ENCODE data around the gene CIB4. TPM values are rescaled to one million over a fixed set of nuclear protein-coding genes. Genes with fewer than 3 reads are reported as not detected.
A peak's percentile ranks its signal among the peaks of the same experiment; 100 is the strongest.

Gene CIB4
- total RNA-seq, 1 experiment from 2014 or later: not detected

DNA sequence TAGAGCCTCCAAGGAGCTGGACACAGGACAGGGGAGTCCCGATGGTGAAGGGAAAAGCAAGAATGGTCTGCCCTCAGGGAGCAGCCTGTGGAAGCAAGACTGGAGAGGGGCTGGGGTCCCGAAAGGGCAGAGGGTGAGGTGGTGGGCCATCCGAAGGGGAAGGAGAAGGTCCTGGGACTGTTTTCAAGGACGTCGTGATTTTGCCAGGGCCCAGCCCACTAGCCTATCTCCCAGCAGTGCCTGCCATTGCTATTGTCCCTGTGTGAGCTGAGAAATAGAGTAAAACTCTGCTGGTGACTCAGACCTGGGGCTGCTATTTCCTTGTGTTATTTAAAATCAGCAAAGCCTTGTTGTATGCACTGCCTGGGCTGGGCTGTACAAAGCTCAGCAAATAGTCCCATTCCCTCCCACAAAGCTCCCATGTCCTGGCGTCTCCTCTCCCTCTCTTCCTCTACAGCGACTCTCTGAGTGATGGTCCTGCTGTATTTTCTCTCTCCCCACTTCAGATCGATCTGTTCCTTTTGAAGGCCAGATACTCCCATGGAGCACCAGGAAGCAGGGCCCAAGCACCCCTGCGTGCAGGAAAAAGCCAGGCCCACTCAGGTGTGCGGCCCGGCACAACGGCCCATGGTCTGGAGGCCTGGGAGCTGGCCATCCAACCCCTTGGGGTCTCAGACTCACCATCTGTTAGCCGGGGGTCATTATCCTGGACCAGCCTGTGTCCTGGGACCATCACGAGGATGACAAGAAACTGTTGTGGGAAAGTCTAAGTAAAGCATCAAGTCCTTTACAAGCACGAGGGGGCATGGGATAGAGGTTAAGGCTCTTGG, 98.3 kb downstream of the CIB4 start:
- ATAC-seq (peak; percentile 27; the same call in 1 of the 2 replicates), DNase-seq (ENCODE audit: low spot score) (no peak)
- H3K27me3 Mint-ChIP-seq (ENCODE audit: low read depth): no peaks in the 10 kb centered on the region
- ChIA-PET CTCF (interaction anchor here (0.9 to 4.2 kb wide), 5 partner anchors 10 to 72 kb away, joined by 3 to 37 read pairs (median 4); no protein-coding TSS in a partner anchor), POLR2A (no interaction called here)
- H3K36me3 Mint-ChIP-seq: no peaks in the 10 kb centered on the region
- H3K4me1 Mint-ChIP-seq: peaks cover 28% of the 10 kb centered on the region
- H3K4me3 Mint-ChIP-seq: no peak overlapping the region
- H3K9me3 Mint-ChIP-seq: no peaks in the 10 kb centered on the region
- TF ChIP-seq, protein P1, sequence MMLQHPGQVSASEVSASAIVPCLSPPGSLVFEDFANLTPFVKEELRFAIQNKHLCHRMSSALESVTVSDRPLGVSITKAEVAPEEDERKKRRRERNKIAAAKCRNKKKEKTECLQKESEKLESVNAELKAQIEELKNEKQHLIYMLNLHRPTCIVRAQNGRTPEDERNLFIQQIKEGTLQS (CRISPR knock-in tag; conservative IDR thresholded peaks at IDR 0.05): no peak
- no peak for TF ChIP-seq ZNF423 (CRISPR knock-in tag; IDR thresholded peaks at IDR 0.05)
- no peak for TF ChIP-seq RORB (CRISPR knock-in tag; IDR thresholded peaks at IDR 0.05)
- TF ChIP-seq ZNF263 (CRISPR knock-in tag; IDR thresholded peaks at IDR 0.05; ENCODE audit: low read depth): no peak
- no peak for TF ChIP-seq GTF2I (CRISPR knock-in tag; conservative IDR thresholded peaks at IDR 0.05)
- TF ChIP-seq ETV6 (CRISPR knock-in tag; IDR thresholded peaks at IDR 0.05): no peak
- TF ChIP-seq, protein P2, sequence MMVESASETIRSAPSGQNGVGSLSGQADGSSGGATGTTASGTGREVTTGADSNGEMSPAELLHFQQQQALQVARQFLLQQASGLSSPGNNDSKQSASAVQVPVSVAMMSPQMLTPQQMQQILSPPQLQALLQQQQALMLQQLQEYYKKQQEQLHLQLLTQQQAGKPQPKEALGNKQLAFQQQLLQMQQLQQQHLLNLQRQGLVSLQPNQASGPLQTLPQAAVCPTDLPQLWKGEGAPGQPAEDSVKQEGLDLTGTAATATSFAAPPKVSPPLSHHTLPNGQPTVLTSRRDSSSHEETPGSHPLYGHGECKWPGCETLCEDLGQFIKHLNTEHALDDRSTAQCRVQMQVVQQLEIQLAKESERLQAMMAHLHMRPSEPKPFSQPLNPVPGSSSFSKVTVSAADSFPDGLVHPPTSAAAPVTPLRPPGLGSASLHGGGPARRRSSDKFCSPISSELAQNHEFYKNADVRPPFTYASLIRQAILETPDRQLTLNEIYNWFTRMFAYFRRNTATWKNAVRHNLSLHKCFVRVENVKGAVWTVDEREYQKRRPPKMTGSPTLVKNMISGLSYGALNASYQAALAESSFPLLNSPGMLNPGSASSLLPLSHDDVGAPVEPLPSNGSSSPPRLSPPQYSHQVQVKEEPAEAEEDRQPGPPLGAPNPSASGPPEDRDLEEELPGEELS (CRISPR knock-in tag; IDR thresholded peaks at IDR 0.05): no peak
- TF ChIP-seq, protein P3, sequence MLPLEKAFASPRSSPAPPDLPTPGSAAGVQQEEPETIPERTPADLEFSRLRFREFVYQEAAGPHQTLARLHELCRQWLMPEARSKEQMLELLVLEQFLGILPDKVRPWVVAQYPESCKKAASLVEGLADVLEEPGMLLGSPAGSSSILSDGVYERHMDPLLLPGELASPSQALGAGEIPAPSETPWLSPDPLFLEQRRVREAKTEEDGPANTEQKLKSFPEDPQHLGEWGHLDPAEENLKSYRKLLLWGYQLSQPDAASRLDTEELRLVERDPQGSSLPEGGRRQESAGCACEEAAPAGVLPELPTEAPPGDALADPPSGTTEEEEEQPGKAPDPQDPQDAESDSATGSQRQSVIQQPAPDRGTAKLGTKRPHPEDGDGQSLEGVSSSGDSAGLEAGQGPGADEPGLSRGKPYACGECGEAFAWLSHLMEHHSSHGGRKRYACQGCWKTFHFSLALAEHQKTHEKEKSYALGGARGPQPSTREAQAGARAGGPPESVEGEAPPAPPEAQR (CRISPR knock-in tag; IDR thresholded peaks at IDR 0.05): no peak
- TF ChIP-seq, protein P4, sequence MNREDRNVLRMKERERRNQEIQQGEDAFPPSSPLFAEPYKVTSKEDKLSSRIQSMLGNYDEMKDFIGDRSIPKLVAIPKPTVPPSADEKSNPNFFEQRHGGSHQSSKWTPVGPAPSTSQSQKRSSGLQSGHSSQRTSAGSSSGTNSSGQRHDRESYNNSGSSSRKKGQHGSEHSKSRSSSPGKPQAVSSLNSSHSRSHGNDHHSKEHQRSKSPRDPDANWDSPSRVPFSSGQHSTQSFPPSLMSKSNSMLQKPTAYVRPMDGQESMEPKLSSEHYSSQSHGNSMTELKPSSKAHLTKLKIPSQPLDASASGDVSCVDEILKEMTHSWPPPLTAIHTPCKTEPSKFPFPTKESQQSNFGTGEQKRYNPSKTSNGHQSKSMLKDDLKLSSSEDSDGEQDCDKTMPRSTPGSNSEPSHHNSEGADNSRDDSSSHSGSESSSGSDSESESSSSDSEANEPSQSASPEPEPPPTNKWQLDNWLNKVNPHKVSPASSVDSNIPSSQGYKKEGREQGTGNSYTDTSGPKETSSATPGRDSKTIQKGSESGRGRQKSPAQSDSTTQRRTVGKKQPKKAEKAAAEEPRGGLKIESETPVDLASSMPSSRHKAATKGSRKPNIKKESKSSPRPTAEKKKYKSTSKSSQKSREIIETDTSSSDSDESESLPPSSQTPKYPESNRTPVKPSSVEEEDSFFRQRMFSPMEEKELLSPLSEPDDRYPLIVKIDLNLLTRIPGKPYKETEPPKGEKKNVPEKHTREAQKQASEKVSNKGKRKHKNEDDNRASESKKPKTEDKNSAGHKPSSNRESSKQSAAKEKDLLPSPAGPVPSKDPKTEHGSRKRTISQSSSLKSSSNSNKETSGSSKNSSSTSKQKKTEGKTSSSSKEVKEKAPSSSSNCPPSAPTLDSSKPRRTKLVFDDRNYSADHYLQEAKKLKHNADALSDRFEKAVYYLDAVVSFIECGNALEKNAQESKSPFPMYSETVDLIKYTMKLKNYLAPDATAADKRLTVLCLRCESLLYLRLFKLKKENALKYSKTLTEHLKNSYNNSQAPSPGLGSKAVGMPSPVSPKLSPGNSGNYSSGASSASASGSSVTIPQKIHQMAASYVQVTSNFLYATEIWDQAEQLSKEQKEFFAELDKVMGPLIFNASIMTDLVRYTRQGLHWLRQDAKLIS (CRISPR knock-in tag; IDR thresholded peaks at IDR 0.05; ENCODE audit: borderline replicate concordance): no peak
- TF ChIP-seq ELF4 (CRISPR knock-in tag; IDR thresholded peaks at IDR 0.05; ENCODE audit: low read depth): no peak
- TF ChIP-seq, protein P5, sequence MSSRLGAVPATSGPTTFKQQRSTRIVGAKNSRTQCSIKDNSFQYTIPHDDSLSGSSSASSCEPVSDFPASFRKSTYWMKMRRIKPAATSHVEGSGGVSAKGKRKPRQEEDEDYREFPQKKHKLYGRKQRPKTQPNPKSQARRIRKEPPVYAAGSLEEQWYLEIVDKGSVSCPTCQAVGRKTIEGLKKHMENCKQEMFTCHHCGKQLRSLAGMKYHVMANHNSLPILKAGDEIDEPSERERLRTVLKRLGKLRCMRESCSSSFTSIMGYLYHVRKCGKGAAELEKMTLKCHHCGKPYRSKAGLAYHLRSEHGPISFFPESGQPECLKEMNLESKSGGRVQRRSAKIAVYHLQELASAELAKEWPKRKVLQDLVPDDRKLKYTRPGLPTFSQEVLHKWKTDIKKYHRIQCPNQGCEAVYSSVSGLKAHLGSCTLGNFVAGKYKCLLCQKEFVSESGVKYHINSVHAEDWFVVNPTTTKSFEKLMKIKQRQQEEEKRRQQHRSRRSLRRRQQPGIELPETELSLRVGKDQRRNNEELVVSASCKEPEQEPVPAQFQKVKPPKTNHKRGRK (CRISPR knock-in tag; IDR thresholded peaks at IDR 0.05; ENCODE audit: borderline replicate concordance): no peak
- TF ChIP-seq, protein P6, sequence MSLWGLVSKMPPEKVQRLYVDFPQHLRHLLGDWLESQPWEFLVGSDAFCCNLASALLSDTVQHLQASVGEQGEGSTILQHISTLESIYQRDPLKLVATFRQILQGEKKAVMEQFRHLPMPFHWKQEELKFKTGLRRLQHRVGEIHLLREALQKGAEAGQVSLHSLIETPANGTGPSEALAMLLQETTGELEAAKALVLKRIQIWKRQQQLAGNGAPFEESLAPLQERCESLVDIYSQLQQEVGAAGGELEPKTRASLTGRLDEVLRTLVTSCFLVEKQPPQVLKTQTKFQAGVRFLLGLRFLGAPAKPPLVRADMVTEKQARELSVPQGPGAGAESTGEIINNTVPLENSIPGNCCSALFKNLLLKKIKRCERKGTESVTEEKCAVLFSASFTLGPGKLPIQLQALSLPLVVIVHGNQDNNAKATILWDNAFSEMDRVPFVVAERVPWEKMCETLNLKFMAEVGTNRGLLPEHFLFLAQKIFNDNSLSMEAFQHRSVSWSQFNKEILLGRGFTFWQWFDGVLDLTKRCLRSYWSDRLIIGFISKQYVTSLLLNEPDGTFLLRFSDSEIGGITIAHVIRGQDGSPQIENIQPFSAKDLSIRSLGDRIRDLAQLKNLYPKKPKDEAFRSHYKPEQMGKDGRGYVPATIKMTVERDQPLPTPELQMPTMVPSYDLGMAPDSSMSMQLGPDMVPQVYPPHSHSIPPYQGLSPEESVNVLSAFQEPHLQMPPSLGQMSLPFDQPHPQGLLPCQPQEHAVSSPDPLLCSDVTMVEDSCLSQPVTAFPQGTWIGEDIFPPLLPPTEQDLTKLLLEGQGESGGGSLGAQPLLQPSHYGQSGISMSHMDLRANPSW (CRISPR knock-in tag; conservative IDR thresholded peaks at IDR 0.05; ENCODE audit: low read depth): no peak
- no peak for TF ChIP-seq JUN (CRISPR knock-in tag; IDR thresholded peaks at IDR 0.05)
- TF ChIP-seq EMX1 (CRISPR knock-in tag; IDR thresholded peaks at IDR 0.05): no peak
- TF ChIP-seq CREM (CRISPR knock-in tag; IDR thresholded peaks at IDR 0.05): no peak
- H3K27ac Mint-ChIP-seq: no peak overlapping the region

Measured in WTC11 (cell line).